ENCODE results near the gene SFRP4.
"Not testable (repeated sequence)": the region's sequence is repeated elsewhere in the genome, so short reads cannot be mapped to it uniquely, and the experiment has no call there.

The SFRP4 gene

DNA sequence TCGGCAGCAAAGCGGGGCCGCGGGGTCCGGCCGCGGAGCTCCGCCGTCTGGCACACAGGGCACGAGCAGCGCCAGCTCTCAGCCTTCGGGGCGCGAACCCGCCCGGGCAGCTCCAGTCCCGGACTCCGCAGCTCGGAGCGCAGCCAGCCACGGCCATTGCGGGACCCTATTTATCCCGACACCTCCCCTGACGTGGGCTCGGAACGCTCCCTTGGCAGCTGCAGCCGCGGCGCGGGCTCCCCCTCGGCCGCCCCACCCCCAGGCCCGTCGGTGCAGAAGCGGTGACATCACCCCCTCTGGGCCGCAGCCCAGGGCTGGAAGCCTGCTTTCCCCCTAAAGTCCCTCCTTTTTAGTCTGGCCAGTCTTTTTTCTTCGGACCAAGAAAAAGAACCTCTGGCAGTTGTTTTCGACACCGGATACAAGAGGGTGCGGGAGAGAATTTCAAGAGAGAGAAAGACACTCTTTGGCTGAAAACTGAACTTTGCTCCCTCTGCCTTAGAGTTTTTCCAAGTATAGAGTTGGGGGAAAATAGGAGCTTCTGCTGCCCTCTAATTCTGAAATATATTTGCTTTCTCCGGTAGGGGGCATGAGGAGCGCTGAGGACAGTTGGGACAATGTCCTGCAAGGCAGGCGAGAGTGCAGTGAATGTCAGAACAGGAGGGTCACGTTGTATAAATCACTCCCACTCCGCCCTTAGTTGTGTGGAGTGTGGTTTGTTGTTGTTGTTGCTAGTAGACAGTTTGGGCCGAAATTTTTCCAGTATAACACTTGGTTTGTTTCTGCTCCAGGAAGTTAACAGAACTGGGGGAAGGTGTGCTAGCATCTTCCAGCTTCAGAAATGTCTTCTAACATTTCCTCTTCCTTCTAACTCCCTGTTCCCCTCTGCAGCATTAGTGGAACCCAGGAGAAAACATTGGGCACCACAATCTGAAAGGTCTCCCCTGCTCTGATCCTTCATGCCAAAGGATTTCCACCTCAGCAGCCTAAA, at the start of gene SFRP4:
SFRP4 (minus strand) TSS at position 145 of the 988 bp plus-strand sequence. CDS start 280 bp downstream, outside the sequence.
- DNase-seq (ENCODE audit: low read depth), result peak; percentile 77

DNA sequence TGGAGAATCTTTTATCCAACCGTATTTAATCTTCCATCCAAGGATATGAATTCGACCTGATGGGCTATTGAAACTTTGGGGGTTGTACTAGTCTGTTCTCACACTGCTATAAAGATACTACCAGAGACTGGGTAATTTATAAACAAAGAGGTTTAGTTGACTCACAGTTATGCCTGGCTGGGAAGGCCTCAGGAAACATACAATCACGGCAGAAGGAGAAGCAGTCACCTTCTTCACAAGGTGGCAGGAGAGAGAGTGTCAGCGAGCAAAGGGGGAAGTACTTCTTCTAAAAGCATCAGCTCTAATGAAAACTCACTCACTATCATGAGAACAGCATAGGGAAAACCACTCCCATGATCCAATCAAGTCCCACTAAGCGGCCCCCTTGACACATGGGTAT, 47.6 kb upstream of the SFRP4 start:
- no peak for DNase-seq (ENCODE audit: low read depth)

DNA sequence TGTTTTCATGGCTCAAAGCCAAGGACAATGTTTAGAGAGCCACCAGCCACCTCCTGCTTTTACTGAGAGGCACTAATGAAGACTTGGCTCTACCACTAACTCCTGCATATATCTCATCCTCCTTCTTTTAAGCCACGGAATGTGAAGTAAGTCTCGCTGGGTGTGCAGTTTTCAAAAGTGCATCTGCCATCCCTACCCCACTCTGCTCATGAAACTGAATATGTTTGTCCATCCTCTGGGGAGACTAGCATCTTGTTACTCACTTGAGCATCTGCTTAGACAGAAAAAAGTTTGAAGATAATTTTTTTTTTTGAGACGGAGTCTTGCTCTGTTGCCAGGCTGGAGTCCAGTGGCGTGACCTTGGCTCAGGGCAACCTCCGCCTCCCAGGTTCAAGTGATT, 44.6 kb upstream of the SFRP4 start:
- no peak for DNase-seq (ENCODE audit: low read depth)

DNA sequence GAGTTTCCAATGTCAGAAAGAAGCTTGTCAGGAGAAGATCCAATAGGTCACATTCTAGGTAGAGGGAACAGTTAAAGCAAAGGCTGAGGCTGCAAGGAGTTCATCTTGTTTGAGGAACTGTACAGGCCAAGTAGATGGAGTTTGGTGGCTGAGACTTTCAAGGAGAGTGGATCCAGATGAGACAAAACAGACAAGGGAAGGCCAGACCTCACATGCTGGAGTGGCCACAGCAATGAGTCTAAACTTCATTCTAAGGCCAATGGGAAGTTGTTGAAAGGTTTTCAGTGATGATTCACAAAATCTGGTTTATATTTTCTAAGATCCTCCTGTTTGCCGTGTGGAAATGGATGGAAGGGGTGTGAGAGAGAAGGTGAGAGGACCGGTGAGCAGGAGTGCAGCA, 43.9 kb upstream of the SFRP4 start:
- DNase-seq (ENCODE audit: low read depth), result no peak

DNA sequence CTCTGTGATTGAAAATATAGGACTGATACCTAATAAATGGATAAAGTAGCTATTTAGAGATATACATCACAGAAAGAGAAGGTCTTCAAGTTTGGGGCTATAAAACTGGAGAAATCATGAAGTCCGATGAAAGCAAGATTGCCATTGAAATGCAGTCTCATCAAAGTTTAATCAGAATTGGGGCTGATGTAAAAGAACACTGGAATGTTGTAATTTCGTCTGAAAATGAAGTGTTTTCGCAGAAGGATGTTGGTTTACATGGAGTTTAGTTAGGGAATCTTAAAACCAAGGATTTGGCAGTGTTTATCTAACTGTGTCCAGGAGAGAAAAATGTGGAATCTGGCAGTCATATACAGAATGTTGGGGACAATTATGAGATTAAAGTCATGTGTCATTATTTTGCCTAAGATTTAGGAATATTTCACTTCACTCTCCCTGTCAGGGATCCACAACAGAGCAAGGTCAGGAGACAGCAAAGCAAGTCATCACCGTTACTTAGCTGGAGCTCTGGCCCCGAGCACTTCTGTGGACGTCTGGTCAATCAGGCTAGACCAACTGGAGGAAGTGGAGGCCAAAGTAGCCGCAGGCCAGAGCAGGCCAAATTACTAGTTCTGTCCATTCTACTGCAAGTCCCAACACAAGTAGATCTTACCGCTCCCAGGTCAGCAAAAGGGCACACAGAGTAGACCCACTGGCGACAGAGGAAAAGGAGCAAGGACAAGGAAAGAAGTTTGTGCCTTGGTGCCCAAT, 40.8 kb upstream of the SFRP4 start:
- no peak for DNase-seq (ENCODE audit: low read depth)

DNA sequence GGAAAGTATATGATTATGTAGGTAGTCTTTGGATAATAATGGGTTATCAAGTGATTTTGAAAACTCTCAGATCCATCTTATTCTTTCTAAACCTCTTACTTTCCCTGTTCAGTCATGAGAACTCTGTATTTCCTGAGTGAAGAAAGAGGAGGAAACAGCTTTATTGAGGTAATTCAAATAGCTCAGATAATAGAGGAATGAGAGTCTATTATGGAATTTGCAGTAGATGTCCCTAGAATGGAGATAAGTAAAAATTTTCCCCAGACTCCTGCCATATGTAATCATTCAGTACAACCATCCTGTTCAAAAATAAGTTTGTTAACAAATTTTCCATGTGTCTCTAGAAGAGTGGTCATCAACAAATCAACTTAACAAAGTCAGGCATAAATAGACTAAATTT, 40.2 kb upstream of the SFRP4 start:
- DNase-seq (ENCODE audit: low read depth), result no peak

DNA sequence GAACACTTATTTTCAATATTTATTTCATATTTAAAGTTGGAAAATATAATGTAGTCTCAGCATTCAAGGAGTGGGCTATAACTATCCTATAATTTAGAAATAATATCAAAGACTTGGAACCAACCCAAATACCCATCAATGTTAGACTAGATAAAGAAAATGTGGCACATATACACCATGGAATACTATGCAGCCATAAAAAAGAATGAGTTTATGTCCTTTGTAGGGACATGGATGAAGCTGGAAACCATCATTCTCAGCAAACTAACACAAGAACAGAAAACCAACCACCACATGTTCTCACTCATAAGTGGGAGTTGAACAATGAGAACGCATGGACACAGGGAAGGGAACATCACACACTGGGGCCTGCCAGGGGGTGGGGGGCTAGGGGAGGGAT, 37.6 kb upstream of the SFRP4 start:
- not testable (repeated sequence) for DNase-seq (ENCODE audit: low read depth)

DNA sequence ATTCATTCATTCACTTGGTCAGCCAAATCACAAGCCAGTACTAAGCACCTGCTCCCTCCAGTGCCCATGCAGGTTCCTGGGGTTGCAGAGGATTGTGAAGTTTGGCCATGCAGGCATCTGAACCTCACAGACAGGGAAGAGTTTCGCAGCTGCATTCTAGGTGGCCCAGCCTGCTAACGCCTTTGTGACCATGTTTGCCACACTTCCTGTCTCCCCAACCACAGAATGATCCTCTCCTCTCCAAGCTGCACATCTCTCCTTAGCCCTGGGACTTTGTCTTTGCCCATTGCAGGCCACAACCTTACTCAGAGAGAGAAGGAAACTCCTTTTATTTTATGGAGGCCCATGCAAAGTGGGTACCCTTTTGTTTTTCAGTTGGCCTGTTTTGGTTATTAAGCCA, 35.6 kb upstream of the SFRP4 start:
- DNase-seq (ENCODE audit: low read depth), result no peak

DNA sequence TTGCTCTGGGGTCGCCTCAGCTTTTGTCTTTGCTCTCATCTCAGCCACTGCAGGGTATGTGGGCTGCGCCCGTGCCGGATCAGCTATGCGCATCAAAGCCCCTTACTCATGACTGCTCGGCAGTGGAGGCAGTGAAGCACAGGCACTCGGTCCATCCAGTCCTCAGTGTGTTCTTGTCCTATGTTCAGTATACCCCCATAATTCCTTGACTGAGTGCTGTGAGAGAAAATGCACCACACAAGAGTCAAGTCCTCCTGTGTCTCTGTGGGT, 31.3 kb upstream of the SFRP4 start:
- no peak for DNase-seq (ENCODE audit: low read depth)

DNA sequence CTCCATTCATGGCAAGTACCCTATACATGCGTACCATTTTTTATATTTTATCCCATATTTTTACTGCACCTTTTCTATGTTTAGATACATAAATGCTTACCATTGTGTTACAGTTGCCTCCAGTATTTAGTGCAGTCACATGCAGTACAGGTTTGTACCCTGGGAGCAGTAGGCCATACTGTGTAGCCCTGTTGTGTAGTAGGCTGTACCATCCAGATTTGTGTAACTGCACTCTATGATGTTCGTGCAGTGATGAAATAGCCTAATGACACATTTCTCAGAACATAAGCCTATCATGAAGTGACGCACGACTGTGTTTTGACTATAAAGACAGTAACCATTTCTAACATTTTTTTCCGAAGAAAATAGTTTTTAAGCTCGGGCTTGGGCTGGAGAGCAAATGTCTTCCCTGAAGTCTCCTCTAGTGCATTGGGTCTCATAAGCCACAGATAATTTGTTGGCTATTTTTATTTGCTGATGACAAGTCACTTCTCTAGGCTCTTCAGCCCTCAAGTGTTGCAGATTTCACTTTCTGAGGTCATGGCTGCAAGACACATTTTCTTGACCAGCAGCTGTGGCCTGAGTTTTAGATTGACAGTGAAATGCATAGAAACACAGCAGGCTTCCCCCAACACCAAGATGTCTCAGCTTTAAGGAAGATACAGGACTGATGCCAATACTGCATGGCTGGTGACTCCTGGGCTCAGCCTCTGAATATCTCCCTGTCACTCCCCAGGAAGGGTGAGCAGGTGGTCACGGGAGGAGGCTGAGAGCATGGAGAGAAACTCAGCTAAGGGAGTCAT, 30.7 kb upstream of the SFRP4 start:
- no peak for DNase-seq (ENCODE audit: low read depth)

DNA sequence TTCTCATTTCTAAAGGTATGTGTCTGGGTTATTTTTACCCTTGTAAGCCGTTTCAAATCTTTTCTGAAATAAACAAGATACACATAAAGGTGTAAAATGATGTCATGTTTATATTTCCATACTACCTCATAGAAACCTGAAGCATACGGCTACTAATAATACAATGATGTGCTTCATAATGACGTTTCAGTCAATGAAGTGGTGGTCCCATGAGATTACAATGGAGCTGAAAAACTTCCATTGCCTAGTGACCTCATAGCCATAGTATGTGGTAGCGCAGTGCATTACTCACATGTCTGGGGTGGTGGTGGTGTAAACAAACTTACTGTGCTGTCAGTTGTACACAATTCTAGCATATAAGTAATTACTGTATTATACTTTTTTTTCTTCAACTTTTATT, 28.7 kb upstream of the SFRP4 start:
- no peak for DNase-seq (ENCODE audit: low read depth)

DNA sequence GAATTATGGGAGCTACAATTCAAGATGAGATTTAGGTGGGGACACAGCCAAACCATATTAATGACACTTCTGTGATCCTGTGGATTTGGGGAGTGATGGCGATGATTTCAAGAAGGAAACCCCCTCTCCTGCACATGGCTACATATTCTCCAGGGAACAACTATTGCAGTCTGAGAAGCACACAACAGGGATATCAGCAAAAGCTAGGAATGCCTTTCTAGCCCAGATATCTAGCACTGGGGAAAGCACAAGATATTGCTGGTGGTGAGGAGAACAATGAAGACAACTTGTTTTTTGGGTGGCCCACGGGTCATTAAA, 28.1 kb upstream of the SFRP4 start:
- no peak for DNase-seq (ENCODE audit: low read depth)

DNA sequence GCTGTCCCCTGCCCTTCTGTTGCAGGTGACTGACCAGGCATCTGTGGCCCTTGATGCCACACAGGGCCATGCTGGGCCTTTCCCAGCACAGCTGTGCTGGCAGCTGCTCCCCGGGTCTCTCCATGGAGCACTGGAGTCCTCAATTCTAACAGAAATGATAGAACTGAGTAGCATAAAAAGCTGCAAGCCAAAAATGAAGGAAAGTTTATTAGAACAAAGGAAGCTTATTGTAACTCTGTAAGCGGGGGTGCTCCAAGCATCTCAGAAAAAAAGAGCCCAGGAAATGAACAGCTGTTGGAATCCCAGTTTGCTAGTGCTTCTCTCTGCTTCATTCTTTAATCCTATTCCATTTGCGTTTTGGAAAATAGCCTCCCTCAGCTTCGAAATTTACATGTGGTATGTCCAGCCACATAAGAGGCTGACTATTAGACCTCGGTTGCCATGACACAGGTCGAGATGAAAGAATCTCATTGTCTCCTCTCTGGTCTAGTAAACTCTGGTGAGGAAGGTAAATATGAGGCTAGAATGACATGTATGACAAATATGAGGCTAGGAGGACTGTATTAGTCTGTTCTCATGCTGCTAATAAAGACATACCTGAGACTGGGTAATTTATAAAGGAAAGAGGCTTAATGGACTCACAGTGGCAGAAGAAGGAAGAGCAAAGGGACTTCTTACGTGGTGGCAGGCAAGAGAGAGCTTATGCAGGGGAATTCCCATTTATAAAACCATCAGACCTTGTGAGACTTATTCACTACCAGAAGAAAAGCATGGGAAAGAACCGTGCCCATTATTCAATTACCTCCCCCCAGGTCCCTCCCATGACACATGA, 27.5 kb upstream of the SFRP4 start:
- DNase-seq (ENCODE audit: low read depth), result no peak

DNA sequence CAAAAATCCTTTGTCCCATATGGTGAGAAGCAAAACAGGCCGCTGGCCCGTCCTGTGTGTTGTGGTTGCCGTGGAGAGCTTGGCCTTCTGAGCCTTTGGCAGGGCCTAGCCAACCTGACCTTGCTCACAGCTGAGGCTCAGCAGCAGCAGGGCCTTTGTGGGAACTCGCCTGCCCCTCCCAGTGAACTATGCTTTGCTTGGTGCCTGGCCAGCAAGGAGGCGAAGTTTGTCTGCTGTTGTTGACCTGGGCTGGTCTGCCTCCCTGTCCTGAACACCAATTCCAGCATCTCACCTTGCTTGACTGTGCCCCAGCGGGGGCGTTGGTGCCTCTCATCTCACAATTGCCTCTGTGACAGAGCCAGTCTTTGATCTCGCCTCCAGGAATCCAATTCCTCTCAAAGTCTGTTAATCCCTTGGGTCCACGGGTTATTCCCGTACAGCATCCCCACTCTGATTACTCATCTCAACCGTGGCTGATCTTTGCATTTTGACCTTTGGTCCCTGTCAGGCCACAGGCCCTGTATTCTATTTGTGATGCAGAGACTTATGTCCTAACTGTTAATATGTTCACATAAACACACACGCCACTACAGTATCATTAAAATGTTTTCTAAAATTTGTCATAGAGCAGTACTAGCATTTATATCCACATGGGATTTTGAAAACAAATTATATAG, 26.5 kb upstream of the SFRP4 start:
- DNase-seq (ENCODE audit: low read depth), result peak; percentile 75

DNA sequence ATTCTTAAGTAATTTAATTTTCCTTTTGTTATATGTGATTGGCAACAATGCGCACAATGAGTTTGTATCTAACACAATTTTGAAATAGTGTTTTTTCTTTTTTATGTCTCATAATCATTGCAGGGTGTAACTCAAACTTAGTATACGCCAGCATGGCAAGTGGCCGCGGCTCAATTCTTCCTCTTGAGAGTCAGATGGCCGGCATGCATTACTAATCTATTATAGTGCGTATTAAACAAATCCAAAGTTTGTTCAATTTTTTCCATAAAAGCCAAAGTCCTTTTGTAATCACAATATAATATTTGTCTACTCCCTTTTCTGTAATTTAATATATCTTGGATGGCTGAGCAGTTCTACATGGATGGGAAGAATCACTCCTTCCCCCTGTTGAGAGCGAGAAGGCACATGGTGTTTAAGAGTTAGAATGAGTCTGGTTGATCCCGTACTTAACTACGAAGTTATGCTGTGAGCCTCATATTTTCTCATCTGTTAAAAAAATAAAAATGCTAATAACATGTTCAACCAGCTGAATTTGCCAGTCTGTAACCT, 16.5 kb upstream of the SFRP4 start:
- no peak for DNase-seq (ENCODE audit: low read depth)

DNA sequence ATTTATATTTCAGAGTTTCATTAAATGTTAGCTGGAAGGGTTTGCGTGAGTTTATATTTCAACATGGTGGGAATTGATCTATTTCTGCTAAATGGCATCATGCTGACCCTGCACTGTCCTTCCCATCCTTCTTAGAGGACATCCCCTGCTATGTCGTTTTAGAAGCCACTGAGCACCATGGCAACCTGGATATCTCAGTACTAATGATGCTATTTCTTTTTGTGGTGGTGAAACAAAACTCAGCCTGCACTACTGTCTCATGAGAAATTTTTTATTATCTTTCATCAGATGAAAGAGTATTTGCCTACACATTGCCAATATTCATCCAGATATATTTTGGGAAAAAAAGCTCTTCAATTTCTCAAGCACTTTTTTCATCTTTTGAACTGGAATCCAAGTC, 15.9 kb upstream of the SFRP4 start:
- no peak for DNase-seq (ENCODE audit: low read depth)

DNA sequence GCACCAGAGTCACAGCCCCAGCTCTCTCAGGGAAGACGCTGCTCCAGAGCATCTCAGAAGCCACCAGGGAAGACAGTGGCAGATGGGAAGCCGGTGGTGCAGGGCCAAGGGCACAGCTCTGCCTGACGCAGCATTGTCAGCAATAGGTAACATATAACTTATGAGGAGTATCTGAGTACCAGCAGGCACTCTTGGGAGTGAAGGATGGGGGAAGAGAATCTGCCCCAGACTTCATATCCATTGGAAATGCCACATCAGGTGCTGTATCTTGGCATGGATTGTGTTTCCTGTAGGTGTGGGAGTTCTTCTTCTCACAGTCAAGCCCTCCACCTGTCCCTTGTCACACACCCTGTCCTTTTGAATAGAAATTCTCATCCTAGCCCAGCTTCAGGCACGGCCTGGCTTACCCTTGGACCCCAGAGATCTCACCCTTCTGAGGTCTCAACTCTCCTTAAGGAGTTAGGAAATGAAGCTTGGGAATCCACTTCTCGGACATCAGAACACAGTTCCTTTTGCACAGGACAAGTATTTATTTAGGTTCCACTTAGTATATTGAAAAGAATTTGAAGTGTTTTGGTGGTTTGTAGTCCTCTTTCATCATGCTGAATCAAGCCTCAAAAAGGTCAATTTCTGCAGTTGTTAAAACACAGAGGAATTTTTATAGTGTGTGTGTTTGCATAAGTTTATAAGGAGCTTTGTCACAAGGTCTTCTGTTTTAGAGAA, 13.8 kb upstream of the SFRP4 start:
- peak; percentile 53 for DNase-seq (ENCODE audit: low read depth)

DNA sequence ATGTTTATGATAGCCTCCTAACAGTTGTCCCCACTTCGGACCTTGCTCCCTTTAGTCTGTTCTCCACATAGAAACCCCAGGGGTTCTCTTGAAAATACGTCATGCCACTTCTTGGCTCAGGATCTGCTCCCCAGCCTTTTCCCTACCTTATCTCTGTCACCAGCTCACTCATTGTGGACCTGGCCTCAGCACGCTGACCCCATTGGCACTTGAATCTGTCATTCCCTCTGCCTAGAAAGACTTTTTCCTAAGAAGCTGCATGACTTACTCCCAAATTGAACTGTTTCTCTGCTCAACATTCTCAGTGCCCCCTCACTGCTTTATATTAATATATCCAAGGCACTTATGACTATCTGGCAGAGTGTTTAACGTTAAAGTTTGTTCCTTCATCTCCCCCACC, 12.3 kb upstream of the SFRP4 start:
- no peak for DNase-seq (ENCODE audit: low read depth)

DNA sequence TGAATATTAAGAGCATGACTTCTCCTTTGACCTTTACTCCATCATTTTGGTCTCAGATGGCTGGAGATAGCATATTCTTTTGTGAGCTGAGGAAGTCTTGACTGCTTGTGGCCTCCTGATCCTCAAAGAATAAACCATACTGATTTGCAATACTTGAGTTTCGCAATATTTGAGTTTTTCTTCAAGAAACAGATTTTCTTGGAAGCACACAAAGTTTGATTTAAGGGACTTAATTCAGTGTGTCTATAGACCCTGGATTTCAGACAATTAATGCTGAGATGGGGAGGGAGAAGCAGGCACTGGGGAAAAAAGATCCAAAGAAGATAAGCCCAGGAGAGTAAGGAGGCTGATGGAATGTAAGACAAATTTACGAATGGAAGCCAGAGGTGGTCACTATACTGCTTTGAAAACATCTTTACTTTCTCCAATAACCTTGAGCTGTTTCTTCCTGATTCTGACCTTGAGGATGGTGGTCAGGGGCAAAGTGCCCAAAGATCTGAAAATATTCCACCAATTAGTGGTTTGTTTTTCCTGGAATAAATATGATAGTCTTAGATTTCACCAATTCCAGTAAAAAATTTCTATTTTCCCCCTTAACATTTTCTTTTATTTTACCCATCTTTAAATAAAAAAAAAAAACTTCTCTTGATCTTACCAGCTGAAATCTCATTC, 11.3 kb upstream of the SFRP4 start:
- peak; percentile 59 for DNase-seq (ENCODE audit: low read depth)

DNA sequence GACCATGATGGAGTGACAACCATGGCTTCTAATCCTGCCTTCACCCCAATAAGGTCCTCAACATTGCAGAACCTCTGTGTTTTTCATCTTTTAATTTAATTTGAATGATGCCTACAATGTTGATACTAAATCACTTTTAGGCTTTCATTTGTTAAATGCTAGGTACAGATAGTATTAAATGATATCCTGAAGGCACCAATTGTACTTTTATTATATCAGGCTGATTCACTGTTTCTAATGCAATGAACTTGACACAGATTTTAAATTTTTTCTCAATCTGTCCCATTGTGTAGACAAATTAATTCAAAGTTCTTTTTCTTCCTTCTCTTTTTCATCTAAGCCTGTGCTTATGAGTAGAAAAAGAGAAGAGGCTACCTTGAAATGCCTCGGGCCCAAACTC, 9.0 kb upstream of the SFRP4 start:
- no peak for DNase-seq (ENCODE audit: low read depth)

Data from stromal cell of bone marrow (primary cell).